GM23338 (cell line): ENCODE data around the gene OR2A42. TPM values are rescaled to one million over a fixed set of nuclear protein-coding genes. Genes with fewer than 3 reads are reported as not detected.
"Not testable (repeated sequence)": the region's sequence is repeated elsewhere in the genome, so short reads cannot be mapped to it uniquely, and the experiment has no call there.

Experiments used
- ATAC-seq: fragments of 200-7000 bp; cut with Tn5 transposase; 3 replicates; pipeline ENCODE4 v1.9.1; 2020
- DNase-seq: peaks from one replicate; pipeline ENCODE4 v3.0.0-alpha.2; 2015; ENCODE audit warnings: low spot score
- H2AFZ ChIP-seq: fragments of 200-600 bp; sonication (generic); 2 replicates; pipeline ENCODE4 v1.8.0; 2016; ENCODE audit warnings: antibody characterized with exemption, mild to moderate bottlenecking, moderate library complexity
- H3F3A ChIP-seq: fragments of 200-600 bp; sonication (generic); replicated peaks from 2 replicates; pipeline ENCODE4 v1.8.0; 2017; ENCODE audit warnings: antibody characterized with exemption, mixed run types, low read depth
- H3K27ac ChIP-seq: fragments of 200-600 bp; sonication (generic); 2 replicates; pipeline ENCODE4 v1.6.1; 2016; ENCODE audit warnings: low read depth
- H3K27me3 ChIP-seq: fragments of 200-600 bp; sonication (generic); 2 replicates; pipeline ENCODE4 v1.8.0; 2016; ENCODE audit warnings: mild to moderate bottlenecking, mixed run types, moderate library complexity; ENCODE audit not compliant: insufficient read depth
- H3K36me3 ChIP-seq: fragments of 200-600 bp; sonication (generic); 2 replicates; pipeline ENCODE4 v1.8.0; 2016; ENCODE audit warnings: mild to moderate bottlenecking; ENCODE audit not compliant: insufficient read depth
- H3K4me1 ChIP-seq: fragments of 200-600 bp; sonication (generic); 2 replicates; pipeline ENCODE4 v1.8.0; 2016; ENCODE audit warnings: mild to moderate bottlenecking, moderate library complexity; ENCODE audit not compliant: insufficient read depth
- H3K4me2 ChIP-seq: fragments of 200-600 bp; sonication (generic); 2 replicates; pipeline ENCODE4 v1.7.1; 2017; ENCODE audit warnings: mixed run types
- H3K4me3 ChIP-seq: fragments of 200-600 bp; sonication (generic); 2 replicates; pipeline ENCODE4 v1.6.1; 2016; ENCODE audit warnings: mixed run types
- H3K79me2 ChIP-seq: fragments of 200-600 bp; sonication (generic); replicated peaks from 2 replicates; pipeline ENCODE4 v1.8.0; 2017; ENCODE audit warnings: mild to moderate bottlenecking; ENCODE audit not compliant: insufficient read depth
- H3K9me2 ChIP-seq: fragments of 200-600 bp; sonication (generic); 2 replicates; pipeline ENCODE4 v1.8.0; 2017; ENCODE audit not compliant: insufficient read depth
- H4K20me1 ChIP-seq: fragments of 200-600 bp; sonication (generic); replicated peaks from 2 replicates; pipeline ENCODE4 v1.8.0; 2017; ENCODE audit warnings: mild to moderate bottlenecking; ENCODE audit not compliant: insufficient read depth
- H3K27ac Mint-ChIP-seq: 2 replicates; pipeline ENCODE4 v1.8.0; 2020; ENCODE audit warnings: inconsistent platforms, mild to moderate bottlenecking, moderate library complexity, mixed read lengths
- H3K27me3 Mint-ChIP-seq: 3 replicates; pipeline ENCODE4 v1.8.0; 2022; ENCODE audit warnings: low read depth, mild to moderate bottlenecking, moderate library complexity, mixed read lengths, inconsistent platforms; ENCODE audit not compliant: insufficient read depth, poor library complexity
- H3K36me3 Mint-ChIP-seq: 3 replicates; pipeline ENCODE4 v1.8.0; 2021; ENCODE audit warnings: low read depth, mild to moderate bottlenecking, inconsistent platforms, moderate library complexity, mixed read lengths
- H3K4me1 Mint-ChIP-seq: 3 replicates; pipeline ENCODE4 v1.8.0; 2020; ENCODE audit warnings: mild to moderate bottlenecking, inconsistent platforms, mixed read lengths
- H3K4me3 Mint-ChIP-seq: 3 replicates; pipeline ENCODE4 v1.8.0; 2021; ENCODE audit warnings: moderate library complexity, mild to moderate bottlenecking, inconsistent platforms, mixed read lengths
- H3K9me3 Mint-ChIP-seq: 3 replicates; pipeline ENCODE4 v1.8.0; 2020; ENCODE audit warnings: moderate library complexity, mild to moderate bottlenecking, inconsistent platforms, mixed read lengths
- polyA plus RNA-seq: library from polyadenylated mRNA; unstranded; fragments of >200 nt; fragmentation: Nextera tagmentation; extraction: Ambion mirVana; gene quantifications from 2 replicates; pipeline ENCODE4 v1.2.1, GENCODE V29; 2016
- total RNA-seq: library from RNA; depleted of rRNA; stranded (reverse); fragments of >200 nt; shearing (Covaris generic); gene quantifications from 2 replicates; pipeline ENCODE4 v1.2.3, GENCODE V29; 2014

Gene OR2A42
- total and polyA plus RNA-seq, 2 experiments from 2014 or later = 0.28 to 2.1 TPM

GRCh38 chr7:144203086-144203485 lies 36.3 kb downstream of the OR2A42 start:
- peak; percentile 45 for ATAC-seq

GRCh38 chr7:144201978-144202377 lies 37.4 kb downstream of the OR2A42 start:
- H3K36me3 ChIP-seq, H3K27ac ChIP-seq, H3K9me3 Mint-ChIP-seq, H4K20me1 ChIP-seq, H2AFZ ChIP-seq, H3K27ac Mint-ChIP-seq, H3K9me2 ChIP-seq, H3K36me3 Mint-ChIP-seq, H3F3A ChIP-seq, H3K4me3 ChIP-seq, H3K4me3 Mint-ChIP-seq, H3K4me2 ChIP-seq, H3K27me3 ChIP-seq, H3K27me3 Mint-ChIP-seq, DNase-seq, ATAC-seq: not testable (repeated sequence)
- peaks cover 11% of the 10 kb centered on the region for H3K4me1 ChIP-seq
- peaks cover 18% of the 10 kb centered on the region for H3K79me2 ChIP-seq
- H3K4me1 Mint-ChIP-seq = peaks cover 14% of the 10 kb centered on the region

More at GRCh38 chr7:144203086-144203485, 36.3 kb downstream of the OR2A42 start:
- not testable (repeated sequence) for H3K4me3 ChIP-seq, H3K27me3 ChIP-seq, H3K9me2 ChIP-seq, H3K4me3 Mint-ChIP-seq, H4K20me1 ChIP-seq, H3K27me3 Mint-ChIP-seq, H3K36me3 ChIP-seq, H3K9me3 Mint-ChIP-seq, H3K36me3 Mint-ChIP-seq, H3K4me2 ChIP-seq, H3K4me1 ChIP-seq, H3K27ac ChIP-seq, H3F3A ChIP-seq, DNase-seq, H3K4me1 Mint-ChIP-seq, H3K27ac Mint-ChIP-seq, H2AFZ ChIP-seq
- peaks cover 11% of the 10 kb centered on the region for H3K79me2 ChIP-seq

GRCh38 chr7:144198934-144199333 lies 40.5 kb downstream of the OR2A42 start:
- DNase-seq = peak; percentile 11
- 0 out of 2 replicates have a peak overlapping the region, but pooled peaks have one; percentile 39 for H3K27ac ChIP-seq
- not testable (repeated sequence) for H3K9me2 ChIP-seq, H3K27me3 ChIP-seq, H3K36me3 Mint-ChIP-seq, H3K4me3 Mint-ChIP-seq, H3F3A ChIP-seq, H2AFZ ChIP-seq, H3K27ac Mint-ChIP-seq, H3K27me3 Mint-ChIP-seq, H3K9me3 Mint-ChIP-seq, H4K20me1 ChIP-seq, ATAC-seq, H3K36me3 ChIP-seq
- peaks cover 24% of the 10 kb centered on the region for H3K79me2 ChIP-seq
- peaks cover 17% of the 10 kb centered on the region for H3K4me1 Mint-ChIP-seq
- H3K4me3 ChIP-seq = peak overlapping the region; percentile 41
- peak overlapping the region; percentile 73 for H3K4me2 ChIP-seq
- peaks cover 11% of the 10 kb centered on the region for H3K4me1 ChIP-seq

GRCh38 chr7:144195212-144195872 lies 44.1 kb downstream of the OR2A42 start, which contains the start of gene ARHGEF35:
Gene ARHGEF35 (minus strand): TSS chr7:144195833. CDS start chr7:144188383, 7,450 bp downstream.
- not testable (repeated sequence) for H3K9me2 ChIP-seq, H3K36me3 ChIP-seq, H3K36me3 Mint-ChIP-seq, H3K27ac ChIP-seq, H3K9me3 Mint-ChIP-seq, H3K27ac Mint-ChIP-seq, H3K27me3 ChIP-seq, H3F3A ChIP-seq, DNase-seq, H3K27me3 Mint-ChIP-seq, H2AFZ ChIP-seq, H4K20me1 ChIP-seq
- Histone ChIP-seq H3K4me1 (peaks cover 11% of the 10 kb centered on the region), H3K4me3 (peak within 1 kb of the TSS; percentile 54), H3K4me2 (peak within 1 kb of the TSS; percentile 74), H3K79me2 (peaks cover 24% of the 10 kb centered on the region)
- H3K4me1 Mint-ChIP-seq = peaks cover 17% of the 10 kb centered on the region
- peak; percentile 91 for ATAC-seq
- H3K4me3 Mint-ChIP-seq = peak within 1 kb of the TSS; percentile 75

- H3K27ac Mint-ChIP-seq, H3K27ac ChIP-seq, H3F3A ChIP-seq, H3K9me3 Mint-ChIP-seq, H3K9me2 ChIP-seq, H3K4me3 ChIP-seq, H4K20me1 ChIP-seq, H3K4me3 Mint-ChIP-seq, H3K27me3 Mint-ChIP-seq, H2AFZ ChIP-seq, H3K4me2 ChIP-seq, ATAC-seq, DNase-seq, H3K27me3 ChIP-seq, H3K36me3 Mint-ChIP-seq, H3K36me3 ChIP-seq: not testable (repeated sequence)
- H3K4me1 Mint-ChIP-seq = peaks cover 15% of the 10 kb centered on the region
- peaks cover 11% of the 10 kb centered on the region for H3K4me1 ChIP-seq
- H3K79me2 ChIP-seq = peaks cover 21% of the 10 kb centered on the region
Measured at GRCh38 chr7:144194453-144194852, 45.0 kb downstream of the OR2A42 start.

- not testable (repeated sequence) for H3K4me2 ChIP-seq, H3K4me3 Mint-ChIP-seq, H3K27me3 ChIP-seq, H4K20me1 ChIP-seq, H3K9me2 ChIP-seq, ATAC-seq, H2AFZ ChIP-seq, H3K36me3 ChIP-seq, H3K4me1 ChIP-seq, H3K27me3 Mint-ChIP-seq, H3K27ac ChIP-seq, H3K27ac Mint-ChIP-seq, H3F3A ChIP-seq, H3K36me3 Mint-ChIP-seq, H3K9me3 Mint-ChIP-seq, DNase-seq, H3K4me3 ChIP-seq
- H3K79me2 ChIP-seq = peaks cover 18% of the 10 kb centered on the region
- peaks cover 13% of the 10 kb centered on the region for H3K4me1 Mint-ChIP-seq
Measured at GRCh38 chr7:144193782-144194181, 45.6 kb downstream of the OR2A42 start.
